Putamen (tissue), 1 donor: Measurements from ENCODE around the gene SLC49A4.

Experiments
- DNase-seq: peaks from one replicate; pipeline ENCODE4 v3.0.0-alpha.2; 2016; ENCODE audit warnings: low spot score

SLC49A4 gene

DNA sequence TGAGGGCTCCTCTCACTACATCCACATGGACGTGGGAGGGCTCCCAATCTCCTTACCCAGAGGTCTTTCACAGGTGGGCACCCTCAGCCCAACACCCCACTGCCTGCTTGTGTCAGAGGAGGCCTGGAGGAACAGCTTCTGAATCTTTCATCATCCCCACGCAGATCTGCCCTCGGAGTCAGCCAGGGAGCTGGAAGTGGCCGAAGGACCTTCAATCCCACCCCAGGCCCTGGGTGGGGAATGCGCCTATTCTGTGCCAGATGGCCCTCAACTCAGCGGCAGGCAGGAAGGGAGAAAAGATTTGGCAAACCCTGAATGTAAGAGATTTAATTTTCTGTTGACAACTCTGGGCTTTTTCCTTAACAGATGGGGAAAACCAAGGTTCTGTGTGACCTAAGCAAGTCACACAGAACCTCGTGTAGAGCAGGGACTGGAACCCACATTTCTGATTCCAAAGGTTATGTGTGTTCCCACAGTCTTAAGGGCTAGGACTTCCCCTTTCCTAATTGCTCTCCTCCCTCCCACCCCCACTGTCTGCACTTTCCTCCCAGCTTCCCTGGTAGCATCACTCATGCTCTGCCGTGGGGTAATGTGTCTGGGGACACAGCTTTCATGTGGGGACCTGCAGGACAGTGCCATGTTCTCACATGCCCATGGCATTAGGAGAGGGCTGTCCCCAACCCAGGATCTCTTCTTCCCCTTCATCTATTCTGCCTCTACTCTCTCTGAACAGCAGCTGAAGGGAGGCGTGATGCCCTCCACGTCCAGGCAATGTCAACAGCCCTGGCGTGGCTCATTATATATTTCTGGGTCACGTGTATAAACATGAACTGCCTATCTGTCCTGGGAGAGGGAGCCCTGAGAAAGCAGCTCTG is 134.6 kb downstream of the SLC49A4 start:
- DNase-seq = no peak

DNA sequence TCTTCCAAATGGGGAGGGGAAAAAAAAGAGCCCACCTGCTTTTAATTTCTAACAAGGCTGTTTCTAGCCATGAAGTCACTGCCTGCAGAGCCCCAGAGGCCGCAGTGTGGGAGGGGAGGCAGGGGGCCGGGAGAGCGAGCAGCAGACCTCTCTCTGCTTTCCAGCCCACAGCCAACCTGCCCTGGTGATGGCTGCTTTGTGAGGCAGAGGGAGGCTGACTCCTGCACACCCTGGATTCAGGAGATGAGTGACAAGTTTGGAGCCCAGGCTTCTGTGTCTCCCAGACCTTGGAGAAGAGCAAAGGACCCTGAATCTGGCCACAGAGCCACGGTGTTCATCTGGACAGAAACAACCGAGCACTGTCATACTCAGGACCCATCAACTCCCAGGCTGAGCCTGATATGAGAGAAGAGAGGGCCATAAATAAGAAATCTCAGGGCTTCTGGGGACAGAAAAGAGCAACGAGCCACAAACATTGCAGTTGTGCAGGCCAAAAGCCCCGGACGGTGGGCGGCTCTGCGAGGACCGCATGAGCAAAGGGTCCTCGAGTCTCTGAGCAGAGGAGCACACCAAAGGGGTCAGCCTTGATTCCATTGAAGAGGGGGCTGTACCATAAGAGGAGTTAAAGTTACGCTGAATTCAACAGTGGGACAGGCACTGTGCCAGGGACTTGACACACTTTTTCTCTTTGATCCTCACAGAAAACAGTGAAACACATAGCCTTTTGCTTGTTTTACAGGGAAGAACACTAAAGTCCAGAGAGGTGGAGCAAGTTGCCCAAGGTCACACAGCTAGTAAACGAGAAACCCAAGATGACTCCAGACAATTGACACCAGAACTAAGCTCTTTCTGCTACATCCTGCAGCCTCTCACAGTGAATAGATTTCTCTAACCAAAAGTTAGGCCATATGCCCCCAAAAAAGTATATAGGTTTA is 135.5 kb downstream of the SLC49A4 start:
- DNase-seq = no peak
